NCI-H128 (cell line): ENCODE results near the gene FITM1.

Experiments
- DNase-seq: peaks from one replicate; lab custom pipeline; 2025; ENCODE audit not compliant: unreplicated experiment; lab: John Stamatoyannopoulos, UW

Gene FITM1

DNA sequence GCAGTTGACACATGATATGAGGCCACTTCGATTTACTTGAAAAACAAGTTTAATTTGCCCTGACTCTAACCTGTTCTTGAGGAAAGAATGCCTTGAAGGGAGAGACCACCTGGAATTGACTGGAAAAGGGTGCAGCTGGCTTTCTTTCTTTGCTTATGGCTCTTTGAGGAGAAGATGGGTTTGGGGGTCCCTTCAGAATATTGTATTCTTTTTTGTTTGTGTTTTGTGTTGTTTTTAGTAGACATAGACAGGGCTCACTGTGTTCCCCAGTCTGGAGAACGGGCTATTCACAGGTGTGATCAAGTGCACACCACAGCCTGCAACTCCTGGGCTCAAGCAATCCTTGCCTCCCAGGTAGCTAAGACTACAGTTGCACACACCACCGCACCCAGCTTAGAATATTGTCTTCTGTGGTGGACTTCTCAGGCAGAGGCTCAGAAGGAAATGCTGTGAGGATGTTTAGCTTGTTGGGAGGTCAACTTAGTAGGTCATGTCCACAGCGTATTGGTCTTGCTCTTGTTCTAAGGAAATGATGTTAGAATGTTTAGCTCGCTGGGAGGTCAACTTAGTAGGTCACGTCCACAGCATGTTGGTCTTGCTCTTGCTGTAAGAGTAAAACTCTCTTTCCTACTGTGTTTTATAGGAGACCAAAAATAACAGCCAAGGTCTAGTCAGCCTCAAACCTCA is 14.2 kb upstream of the FITM1 start:
- no peak for DNase-seq

DNA sequence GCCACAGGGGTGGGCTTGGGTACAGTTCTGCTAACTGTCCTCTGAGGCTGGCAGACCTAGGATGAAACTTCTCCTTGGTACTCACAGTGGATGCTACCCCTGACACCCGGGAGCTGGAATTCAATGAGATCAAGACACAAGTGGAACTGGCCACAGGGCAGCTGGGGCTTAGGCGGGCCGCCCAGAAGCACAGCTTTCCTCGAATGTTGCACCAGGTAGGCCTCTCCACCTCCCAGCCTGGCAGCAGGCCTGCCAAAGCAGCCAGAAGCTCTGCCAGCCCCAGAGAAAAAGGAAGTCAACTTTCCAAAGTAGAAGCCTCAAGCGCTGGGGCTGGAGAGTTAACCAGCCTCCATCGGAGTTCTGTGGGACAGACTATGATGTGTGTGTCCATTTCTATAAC is 13.3 kb upstream of the FITM1 start:
- no peak for DNase-seq

DNA sequence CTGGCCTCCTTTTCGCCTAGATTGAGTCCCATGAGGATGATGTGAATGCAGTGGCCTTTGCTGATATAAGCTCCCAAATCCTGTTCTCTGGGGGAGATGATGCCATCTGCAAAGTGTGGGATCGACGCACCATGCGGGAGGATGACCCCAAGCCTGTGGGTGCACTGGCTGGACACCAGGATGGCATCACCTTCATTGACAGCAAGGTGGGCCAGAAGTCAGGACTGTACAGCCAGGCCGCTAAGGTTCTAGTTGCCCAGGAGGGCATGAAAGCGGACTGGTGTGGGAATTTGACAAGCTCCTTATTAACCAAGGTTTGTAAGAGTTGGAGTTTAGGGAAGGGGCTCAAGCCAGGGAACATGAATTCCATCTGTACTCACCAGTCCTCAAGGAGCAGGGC is 10.8 kb upstream of the FITM1 start:
- no peak for DNase-seq

DNA sequence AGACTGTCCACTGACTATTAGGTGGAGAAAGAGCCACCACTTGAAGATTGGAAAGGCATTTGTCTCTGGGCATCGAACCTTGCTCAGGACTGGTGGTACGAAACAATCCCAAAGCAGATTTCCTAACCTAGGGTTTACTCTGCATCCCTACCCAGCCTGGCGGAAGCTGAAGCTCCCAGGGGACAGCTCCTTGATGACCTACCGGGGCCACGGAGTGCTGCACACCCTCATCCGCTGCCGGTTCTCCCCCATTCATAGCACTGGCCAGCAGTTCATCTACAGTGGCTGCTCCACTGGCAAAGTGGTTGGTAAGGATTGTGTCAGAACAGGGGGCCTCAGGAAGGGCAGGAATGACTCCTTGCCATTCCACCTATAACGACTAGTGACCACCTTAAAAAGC is 9.2 kb upstream of the FITM1 start:
- DNase-seq: no peak

DNA sequence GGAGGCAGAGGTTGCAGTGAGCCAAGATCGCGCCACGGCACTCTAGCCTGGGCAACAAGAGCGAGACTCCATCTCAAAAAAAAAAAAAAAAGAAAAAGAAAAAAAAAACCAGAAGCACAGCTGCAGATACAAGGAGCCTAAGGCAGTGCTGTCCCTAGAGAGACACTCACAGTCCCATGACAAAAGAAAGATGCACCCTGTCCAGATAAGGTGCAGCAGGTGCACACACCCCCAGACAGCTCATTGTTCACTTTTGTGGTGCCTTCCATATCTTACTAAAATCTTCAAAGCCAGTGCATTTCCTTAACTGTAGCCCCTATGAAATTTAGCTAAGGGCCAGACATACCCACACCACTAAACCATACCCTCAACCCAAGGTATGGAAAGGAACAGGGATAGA is 8.0 kb upstream of the FITM1 start:
- no peak for DNase-seq

DNA sequence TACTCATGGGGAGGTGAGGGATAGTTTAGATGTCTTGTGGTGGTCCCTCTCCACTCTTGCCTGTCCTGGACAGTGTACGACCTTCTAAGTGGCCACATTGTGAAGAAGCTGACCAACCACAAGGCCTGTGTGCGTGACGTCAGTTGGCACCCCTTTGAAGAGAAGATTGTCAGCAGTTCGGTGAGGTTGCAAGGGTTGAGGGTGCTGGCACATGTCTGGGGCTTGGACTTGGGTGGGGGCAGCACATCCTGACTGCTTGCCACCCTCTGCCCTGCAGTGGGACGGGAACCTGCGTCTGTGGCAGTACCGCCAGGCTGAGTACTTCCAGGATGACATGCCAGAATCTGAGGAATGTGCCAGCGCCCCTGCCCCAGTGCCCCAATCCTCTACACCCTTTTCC is 7.6 kb upstream of the FITM1 start:
- DNase-seq: no peak

DNA sequence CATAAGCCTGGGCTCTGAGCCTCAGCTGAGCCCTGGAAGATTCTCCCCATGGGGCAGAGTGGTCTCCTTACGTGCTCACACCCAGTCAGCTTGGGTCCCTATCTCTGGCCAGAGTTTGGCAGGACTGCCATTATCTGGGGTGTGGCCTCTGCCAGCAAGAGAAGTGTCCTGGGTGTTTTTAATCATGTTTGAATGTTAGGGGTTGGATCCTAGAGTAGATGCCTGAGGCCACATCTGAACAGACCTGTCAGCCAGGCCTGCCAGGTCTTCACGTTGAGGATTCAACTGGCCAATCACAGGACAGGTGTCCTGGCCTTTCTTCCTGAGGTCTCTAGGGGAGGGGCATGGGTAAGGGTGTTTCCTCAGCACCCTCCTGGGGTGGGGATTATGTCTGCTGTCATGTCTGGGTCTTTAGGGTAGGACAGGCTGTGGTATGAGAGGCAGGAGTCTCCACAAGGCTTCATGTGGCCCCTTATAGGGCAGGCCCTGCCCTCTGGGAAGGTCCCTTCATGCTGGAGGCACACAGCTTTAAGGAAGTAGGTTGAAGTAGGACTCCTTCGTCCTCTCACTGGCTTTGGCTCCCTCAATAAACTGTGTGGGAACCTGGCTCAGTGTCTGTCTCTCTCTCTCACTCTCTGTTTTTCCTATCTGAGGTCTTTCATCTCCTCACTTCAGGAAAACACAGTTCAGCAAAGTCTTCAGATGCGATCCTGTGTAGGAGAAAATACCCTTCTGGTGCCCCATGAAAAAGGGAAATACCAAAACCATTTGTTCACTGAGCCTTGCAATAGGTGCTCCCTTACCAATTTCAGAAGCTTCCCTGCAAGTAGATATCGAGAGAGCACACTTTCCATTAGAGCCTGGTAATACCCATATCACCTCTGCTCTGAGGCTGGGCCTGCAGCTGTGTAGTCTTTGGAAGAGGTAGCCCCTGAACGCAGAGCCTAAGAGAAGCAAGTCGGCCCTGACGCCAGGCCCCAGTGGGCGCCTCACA is 6.7 kb upstream of the FITM1 start:
- no peak for DNase-seq

DNA sequence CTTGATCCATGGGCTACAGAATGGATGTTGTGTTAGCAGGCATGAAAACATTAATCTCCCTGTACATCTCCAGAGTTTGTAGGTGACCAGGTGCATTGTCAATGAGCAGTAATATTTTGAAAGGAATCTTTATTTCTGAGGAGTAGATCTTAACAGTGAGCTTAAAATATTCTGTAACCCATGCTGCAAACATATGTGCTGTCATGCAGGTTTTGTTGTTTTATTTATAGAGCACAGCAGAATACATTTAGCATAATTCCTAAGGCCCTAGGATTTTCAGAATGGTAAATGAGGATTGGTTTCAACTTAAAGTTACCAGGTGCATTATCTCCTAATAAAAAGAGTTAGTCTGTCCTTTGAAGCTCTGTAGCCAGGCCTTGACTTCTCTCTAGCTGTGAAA is 3.5 kb upstream of the FITM1 start:
- DNase-seq: no peak

DNA sequence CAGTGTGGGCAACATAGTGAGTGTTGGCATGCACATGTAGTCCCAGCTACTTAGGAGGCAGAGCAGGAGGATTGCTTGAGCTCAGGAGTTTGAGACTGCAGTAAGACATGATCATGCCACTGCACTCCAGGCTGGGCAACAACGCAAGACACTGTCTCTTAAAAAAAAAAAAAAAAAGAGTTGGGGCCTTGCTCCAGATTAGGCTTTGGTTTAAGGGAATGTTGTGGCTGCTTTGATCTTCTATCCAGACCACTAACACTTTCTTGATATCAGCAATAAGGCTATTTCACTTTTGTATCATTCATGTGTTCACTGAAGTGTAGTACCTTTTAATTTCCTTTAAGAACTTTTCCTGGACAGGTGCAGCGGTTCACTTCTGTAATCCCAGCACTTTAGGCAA is 2.8 kb upstream of the FITM1 start:
- no peak for DNase-seq

DNA sequence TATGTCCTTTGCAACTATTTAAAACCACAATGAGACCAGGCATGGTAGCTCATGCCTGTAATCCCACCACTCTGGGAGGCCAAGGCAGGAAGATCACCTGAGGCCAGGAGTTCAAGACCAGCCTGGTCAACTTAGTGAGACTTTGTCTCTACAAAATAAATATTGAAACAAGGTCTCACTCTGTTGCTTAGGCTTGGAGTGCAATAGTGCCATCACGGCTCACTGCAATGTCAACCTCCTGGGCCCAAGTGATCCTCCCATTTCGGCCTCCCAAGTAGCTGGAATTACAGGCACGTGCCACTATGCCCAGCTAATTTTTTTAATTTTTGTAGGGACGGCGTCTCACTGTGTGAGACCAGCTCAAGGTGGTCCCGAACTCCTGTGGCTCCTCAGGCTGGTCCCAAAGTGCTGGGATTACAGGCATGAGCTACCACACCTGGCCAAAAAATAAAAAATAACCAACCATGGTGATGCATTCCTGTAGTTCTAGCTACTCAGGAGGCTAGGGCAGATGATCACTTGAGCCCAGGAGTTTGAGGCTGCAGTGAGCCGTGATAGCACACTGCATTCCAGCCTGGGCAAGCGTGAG is 955 bp upstream of the FITM1 start:
- no peak for DNase-seq

DNA sequence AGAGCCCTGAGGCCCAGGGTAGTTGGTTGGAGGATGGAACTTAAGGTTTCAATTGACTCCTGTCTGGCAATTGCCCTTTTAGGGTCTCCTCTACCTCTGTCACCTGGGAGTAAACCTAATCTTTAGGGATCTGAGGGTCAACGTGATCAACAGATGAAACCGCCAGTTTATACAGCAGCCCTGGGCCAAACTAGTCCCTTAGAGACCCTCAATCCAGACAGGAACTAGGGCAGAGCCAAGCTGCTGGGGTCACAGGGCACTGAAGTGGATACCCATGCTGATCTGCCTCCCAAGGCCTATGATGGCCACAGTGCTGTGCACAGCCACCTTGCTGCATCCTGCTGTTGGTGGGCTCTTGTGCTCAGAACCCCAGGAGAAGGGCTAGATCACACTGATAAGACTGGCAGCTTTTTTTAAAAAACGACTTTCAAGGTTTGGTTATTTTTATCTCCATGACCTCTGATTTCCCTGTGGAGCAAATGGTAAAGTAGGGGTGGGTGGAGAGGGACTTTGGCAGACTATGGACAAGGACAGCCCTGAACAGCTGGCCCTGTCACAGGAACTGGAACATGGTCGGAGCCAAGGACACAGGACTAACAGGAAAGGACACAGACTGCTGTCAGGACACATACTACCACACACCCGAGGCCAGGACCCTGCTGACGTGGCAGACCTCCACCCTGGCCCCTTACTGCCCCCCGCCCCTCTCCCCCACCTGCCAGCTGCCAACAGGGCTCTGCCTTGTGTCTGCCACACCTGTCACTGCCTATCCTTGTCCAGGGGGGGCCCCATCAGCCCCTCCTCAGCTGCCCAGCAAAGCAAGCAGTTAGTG is 474 bp downstream of the FITM1 start:
- no peak for DNase-seq

DNA sequence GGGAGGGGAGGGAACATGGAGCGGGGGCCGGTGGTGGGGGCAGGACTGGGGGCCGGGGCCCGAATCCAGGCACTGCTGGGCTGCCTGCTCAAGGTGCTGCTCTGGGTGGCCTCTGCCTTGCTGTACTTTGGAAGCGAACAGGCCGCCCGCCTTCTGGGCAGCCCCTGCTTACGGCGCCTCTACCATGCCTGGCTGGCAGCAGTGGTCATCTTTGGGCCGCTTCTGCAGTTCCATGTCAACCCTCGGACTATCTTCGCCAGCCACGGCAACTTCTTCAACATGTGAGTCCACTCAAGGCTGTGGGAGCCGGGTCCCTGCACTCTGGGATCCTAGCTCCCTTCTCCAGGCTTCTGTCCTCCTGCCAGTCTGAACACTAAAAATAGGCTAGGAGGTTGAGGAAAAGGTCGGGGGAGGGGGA is 1.1 kb downstream of the FITM1 start:
- DNase-seq: no peak

DNA sequence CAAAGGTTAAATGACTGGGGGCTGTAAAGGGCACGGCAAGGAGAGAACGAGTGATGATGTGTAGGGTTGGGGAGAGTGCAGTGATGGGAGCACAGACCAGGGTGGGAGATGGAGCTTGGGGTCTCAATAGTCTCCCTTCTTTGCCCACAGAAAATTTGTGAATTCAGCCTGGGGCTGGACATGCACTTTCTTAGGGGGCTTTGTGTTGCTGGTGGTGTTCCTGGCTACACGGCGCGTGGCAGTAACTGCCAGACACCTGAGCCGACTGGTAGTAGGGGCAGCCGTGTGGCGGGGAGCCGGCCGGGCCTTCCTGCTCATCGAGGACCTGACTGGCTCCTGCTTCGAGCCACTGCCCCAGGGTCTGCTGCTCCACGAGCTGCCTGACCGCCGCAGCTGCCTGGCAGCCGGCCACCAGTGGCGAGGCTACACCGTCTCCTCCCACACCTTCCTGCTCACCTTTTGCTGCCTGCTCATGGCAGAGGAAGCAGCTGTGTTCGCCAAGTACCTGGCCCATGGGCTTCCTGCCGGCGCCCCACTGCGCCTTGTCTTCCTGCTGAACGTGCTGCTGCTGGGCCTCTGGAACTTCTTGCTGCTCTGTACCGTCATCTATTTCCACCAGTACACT is 1.7 kb downstream of the FITM1 start:
- DNase-seq: no peak

DNA sequence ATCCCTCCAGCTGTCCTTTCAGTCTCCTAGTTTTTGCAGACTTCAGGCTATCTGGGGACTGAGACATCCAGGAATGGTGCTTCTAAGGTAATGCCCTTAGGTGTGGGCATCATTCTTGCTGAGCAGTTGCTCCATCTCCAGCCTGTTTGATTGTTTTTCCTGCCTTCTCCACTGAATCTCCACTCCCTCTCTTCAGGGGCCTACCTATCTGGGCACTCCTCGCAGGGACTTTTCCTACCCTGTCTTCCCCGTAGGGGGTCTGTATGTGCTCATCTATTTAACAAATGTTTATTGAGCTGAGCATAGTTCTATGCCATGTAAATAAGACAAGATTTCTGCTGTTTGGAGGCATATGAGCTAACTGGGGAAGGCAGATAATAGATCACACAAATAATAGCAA is 2.5 kb downstream of the FITM1 start:
- no peak for DNase-seq

DNA sequence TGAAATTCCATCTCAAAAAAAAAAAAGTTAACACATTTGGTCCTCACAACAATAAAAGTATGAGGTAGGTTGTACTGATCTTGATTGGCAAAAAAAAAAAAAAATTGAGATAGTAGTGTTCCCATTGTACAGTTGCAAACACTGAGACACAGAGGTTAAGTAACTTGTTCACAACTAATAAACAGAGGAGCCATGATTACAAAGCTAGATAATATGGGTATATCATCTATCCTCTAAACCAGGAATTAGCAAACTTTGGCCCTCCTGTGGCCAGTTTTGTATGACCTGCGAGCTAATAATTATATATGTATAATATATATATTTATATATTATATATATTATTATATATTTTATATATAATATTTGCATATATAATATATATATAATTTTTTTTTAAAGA is 3.3 kb downstream of the FITM1 start:
- no peak for DNase-seq

DNA sequence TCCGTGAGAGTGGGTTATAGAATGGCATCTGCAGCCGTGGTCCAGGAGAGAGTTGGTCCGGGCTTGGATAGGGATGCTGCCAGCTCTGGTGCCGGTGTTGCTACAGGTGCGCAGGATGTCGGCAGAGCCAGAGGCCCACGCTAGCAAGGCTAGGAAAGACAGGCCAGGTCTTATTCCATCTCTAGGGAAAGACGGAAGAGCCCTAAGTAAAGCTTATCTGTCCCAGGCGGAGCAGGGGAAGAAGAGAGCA is 5.0 kb downstream of the FITM1 start:
- no peak for DNase-seq

DNA sequence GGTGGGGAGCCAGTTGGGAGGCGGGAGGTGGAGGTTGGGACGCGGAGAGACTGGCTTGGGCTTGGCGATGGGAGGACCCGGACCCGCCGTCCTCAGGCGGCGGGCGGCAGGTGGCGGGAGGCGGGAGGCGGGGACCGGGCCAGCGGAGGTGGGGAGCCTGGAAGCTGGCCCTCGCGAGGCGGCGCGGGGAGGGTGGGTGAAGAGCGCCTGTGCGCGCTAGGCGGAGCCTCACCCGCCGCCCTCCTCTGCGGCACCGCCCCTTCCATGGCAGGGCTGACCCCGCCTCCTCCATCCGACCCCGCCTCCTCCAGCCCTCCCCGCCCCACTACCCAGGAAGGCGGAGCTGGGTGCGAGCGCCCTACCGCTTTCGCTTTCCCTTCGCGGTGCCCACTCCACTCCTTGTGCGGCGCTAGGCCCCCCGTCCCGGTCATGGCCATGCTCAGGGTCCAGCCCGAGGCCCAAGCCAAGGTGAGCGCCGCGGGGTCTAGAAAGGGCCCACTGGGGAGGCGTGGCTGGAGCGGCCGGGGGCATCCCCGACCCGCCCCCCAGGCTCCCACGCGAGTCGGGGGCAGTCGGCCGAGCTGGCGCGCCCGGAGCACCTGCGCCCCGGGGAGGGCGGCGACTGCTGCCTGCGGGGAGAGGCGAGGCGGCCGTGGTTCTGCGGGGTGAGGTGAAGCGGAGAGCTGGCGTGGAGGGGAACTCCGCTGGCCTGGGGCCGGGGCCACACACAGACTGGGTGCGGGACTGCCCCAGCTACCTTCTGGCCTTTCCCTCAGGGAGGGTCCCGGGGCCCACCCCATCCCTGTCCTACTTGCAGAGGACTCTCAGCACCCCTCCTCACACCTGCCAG is 5.6 kb downstream of the FITM1 start, which contains the start of gene PSME1:
Gene PSME1 (plus strand): TSS at position 361 of the 850 bp plus-strand sequence. CDS start 69 bp downstream, at position 430.
- peak; percentile 81 for DNase-seq

DNA sequence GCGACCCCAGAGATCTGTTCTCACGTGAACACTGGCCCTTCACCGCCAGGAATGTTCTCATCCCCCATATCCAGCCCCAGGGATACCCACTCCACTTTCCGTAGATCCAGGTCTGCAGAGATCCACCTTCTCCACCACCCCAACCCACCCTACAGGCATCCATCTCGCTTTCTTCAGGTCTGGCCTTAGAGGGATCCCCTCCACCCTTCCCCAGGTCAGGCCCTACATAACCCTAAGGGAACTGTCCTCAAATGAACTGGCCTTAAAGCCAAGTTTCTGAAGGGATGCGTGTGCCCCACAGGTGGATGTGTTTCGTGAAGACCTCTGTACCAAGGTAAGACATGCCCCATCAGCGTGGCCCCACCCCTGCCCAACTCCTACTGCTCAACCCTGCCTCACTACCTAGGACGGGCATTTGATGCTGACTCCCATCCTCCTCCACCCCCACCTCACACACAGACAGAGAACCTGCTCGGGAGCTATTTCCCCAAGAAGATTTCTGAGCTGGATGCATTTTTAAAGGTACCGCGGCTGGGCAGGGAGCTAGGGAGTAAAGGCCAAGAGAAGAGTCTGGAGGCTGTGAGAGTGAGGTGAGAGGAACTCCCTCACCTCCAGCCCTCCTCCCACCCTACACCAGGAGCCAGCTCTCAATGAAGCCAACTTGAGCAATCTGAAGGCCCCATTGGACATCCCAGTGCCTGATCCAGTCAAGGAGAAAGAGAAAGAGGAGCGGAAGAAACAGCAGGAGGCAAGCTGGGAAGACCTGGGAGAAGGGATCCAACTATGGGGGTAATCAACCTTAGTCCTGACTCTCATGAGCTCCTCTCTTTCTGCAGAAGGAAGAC is 6.4 kb downstream of the FITM1 start:
- DNase-seq: no peak
